GM21528 (cell line): ENCODE data around the gene TNF.

Experiments
- ATAC-seq: cut with Tn5 transposase; IDR thresholded peaks from one replicate; pipeline ENCODE4 v1.9.1; 2021; ENCODE audit warnings: mild to moderate bottlenecking, moderate library complexity; ENCODE audit not compliant: unreplicated experiment, low FRiP score

TNF gene

GRCh38 chr6:31572041-31572911, 3.1 kb upstream of the TNF start, which contains the start of gene LTA:
Gene LTA (plus strand): TSS chr6:31572289. CDS start chr6:31572743, 454 bp downstream.
- peak; percentile 52 for ATAC-seq

GRCh38 chr6:31573239-31574105, 1.9 kb upstream of the TNF start:
- ATAC-seq, result no peak

GRCh38 chr6:31574106-31575061, 981 bp upstream of the TNF start:
- no peak for ATAC-seq

DNA sequence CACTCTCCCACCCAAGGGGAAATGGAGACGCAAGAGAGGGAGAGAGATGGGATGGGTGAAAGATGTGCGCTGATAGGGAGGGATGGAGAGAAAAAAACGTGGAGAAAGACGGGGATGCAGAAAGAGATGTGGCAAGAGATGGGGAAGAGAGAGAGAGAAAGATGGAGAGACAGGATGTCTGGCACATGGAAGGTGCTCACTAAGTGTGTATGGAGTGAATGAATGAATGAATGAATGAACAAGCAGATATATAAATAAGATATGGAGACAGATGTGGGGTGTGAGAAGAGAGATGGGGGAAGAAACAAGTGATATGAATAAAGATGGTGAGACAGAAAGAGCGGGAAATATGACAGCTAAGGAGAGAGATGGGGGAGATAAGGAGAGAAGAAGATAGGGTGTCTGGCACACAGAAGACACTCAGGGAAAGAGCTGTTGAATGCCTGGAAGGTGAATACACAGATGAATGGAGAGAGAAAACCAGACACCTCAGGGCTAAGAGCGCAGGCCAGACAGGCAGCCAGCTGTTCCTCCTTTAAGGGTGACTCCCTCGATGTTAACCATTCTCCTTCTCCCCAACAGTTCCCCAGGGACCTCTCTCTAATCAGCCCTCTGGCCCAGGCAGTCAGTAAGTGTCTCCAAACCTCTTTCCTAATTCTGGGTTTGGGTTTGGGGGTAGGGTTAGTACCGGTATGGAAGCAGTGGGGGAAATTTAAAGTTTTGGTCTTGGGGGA, 754 bp downstream of the TNF start:
- ATAC-seq, result no peak

- no peak for ATAC-seq
These were observed 1.7 kb downstream of the TNF start for GRCh38 chr6:31576897-31577578.

GRCh38 chr6:31577579-31577966, 2.2 kb downstream of the TNF start:
- no peak for ATAC-seq

- no peak for ATAC-seq
These were observed 3.1 kb downstream of the TNF start for GRCh38 chr6:31578184-31579118.

- no peak for ATAC-seq
These were observed 3.7 kb downstream of the TNF start for GRCh38 chr6:31579119-31579505.

GRCh38 chr6:31579546-31580437, 4.4 kb downstream of the TNF start:
- ATAC-seq, result no peak

- ATAC-seq, result no peak
These were observed 5.0 kb downstream of the TNF start for GRCh38 chr6:31580438-31580740.

DNA sequence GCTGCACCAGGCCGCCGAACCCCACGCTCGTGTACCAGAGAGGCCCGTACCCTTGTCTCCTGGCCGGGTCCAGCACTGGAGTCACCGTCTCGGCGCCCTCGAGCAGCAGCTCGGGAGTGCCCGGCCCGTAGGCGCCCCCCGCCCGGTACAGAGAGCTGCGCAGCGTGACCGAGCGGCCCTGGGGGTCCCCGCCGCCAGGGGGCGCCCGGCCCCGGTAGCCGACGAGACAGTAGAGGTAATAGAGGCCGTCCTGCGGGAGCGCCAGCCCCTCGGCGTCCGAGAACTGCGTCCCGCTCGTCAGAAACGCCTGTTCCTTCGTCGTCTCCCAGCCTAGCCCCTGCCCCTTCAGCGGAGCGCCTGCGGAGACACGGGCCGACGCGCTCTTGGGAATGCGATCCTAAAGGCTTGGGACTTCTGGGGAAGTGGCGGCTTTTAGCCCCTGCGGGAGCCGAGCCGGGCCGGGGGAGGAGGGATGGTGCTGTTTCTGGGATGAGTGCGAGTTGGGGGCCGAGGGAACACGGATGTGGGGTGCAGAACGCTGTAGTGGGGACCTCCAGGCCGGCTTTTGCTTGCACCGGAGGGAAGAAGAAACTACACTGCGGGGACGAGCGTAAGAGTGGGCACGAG, 5.6 kb downstream of the TNF start:
- ATAC-seq, result peak; percentile 59

DNA sequence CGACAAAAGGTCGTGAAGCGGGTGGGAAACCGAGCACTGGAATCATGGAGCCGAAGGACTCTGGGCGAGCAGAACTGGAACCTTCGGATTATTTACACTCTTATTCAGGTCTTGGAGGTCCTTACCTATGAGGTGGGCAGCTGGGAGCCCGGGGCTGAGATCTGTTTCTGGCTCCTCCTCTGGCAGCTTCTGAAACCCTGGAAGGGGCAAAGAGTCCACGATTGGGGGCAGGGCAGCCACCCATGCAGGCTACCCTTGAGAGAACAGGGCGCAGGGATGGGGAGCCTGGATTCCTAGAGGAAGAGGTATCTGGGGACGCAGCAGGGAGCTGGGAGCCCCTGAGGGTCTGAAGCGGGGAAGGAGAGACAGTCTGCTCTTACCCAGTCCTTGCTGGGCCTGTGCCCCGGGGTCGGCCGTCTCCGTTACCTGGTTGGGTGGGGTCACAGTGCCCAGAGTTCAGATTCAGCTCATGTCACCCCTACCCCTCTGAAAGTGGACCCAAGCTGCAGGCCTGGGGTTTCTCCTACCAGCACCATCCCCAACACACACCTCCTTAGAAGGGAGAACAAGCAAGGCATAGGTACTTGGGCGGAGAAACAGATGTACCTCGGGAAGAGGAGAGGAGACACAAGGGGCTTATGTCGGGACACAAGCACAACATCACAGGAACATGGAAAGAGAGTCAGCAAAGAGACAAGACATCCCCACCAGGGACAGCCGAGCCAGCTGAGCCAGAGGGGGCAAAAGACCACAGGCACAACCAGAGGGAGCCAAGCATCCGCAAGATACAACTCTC, 6.3 kb downstream of the TNF start:
- no peak for ATAC-seq

DNA sequence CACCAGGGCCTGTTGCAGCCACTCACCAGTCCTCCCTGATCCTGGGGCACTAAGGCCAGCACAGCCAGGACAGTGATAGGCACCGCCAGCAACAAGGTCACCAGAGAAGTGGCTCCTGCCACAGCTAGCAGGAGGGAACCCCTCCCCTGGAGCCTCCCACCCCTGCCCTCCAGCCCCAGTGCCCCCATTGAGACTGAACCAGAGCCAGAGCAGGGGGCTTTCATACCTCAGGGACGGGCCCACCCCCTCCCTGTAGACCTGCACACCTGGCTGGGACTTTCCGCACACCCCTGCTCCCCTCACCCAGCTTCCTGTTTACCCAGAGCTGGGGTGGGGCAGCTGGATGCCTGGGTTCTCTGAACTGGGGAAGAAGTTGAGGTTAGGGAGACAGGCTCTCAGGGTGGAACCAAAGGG, 6.9 kb downstream of the TNF start, which contains the start of gene LTB:
Gene LTB (minus strand): TSS at position 195 of the 414 bp plus-strand sequence. CDS start 7 bp downstream, at position 188.
- ATAC-seq, result no peak

GRCh38 chr6:31585491-31585890, 10.1 kb downstream of the TNF start:
- ATAC-seq, result no peak

GRCh38 chr6:31586008-31586407, 10.6 kb downstream of the TNF start, which contains the start of gene LST1:
Gene LST1 (plus strand): TSS chr6:31586277. CDS start chr6:31587300, 1,023 bp downstream.
- no peak for ATAC-seq
